K562 (cell line): Measurements from ENCODE around the gene ECI2. TPM values are rescaled to one million over a fixed set of nuclear protein-coding genes. Genes with fewer than 3 reads are reported as not detected.

Source experiments
- CREB3 ChIP-seq: fragments of 450-650 bp; conservative IDR thresholded peaks from 2 replicates; pipeline ENCODE4 v1.6.1; 2016; ENCODE audit warnings: missing genetic modification characterization, low read depth, mild to moderate bottlenecking, missing compliant biosample characterization, moderate library complexity
- ELF2 ChIP-seq: fragments of 250-450 bp; sonication (Bioruptor Pico); IDR thresholded peaks from 2 replicates; pipeline ENCODE4 v1.5.0; 2021; ENCODE audit warnings: mild to moderate bottlenecking
- EZH2 ChIP-seq: IDR thresholded peaks from 2 replicates; pipeline ENCODE4 v1.6.1; 2012; ENCODE audit warnings: low read depth, mild to moderate bottlenecking, inconsistent platforms, low read length, borderline replicate concordance
- FOXP4 ChIP-seq: sonication (generic); formaldehyde crosslinking; IDR thresholded peaks from 2 replicates; pipeline ENCODE4 v1.8.0; 2022; ENCODE audit warnings: mild to moderate bottlenecking, missing genetic modification reagents, borderline replicate concordance
- IRF2 ChIP-seq: sonication (generic); formaldehyde crosslinking; IDR thresholded peaks from 2 replicates; pipeline ENCODE4 v1.8.1; 2022; ENCODE audit warnings: mild to moderate bottlenecking, missing genetic modification reagents
- NONO ChIP-seq, 2 experiments: fragments of 200-400 bp in 1 of 2; fragments of 450-650 bp in 1 of 2; formaldehyde crosslinking in 1 of 2; IDR thresholded peaks; 2 replicates each; pipeline ENCODE4 v1.6.1; 2017; ENCODE audit warnings: low read depth in 2 of 2, mild to moderate bottlenecking in 2 of 2, moderate library complexity in 2 of 2, low read length in 1 of 2
- NR2C2 ChIP-seq, 2 experiments: fragments of 200-800 bp in 1 of 2; sonication (Bioruptor generic) in 1 of 2; sonication (generic) in 1 of 2; formaldehyde crosslinking in 1 of 2; IDR thresholded peaks; 2 replicates each; pipeline versions ENCODE4 v1.6.1 to v1.8.0; 2016 to 2022; ENCODE audit warnings: mild to moderate bottlenecking in 1 of 2, missing compliant biosample characterization in 1 of 2, missing genetic modification characterization in 1 of 2, missing genetic modification reagents in 1 of 2
- PHB2 ChIP-seq: fragments of 450-650 bp; IDR thresholded peaks from 2 replicates; pipeline ENCODE4 v1.6.1; 2017; ENCODE audit warnings: low read depth
- SNRNP70 ChIP-seq: fragments of 200-400 bp; formaldehyde crosslinking; optimal IDR thresholded peaks from 2 replicates; pipeline ENCODE3; 2017; ENCODE audit warnings: low read depth, low read length
- SP2 ChIP-seq: IDR thresholded peaks from 2 replicates; pipeline ENCODE4 v1.6.1; 2011; ENCODE audit warnings: mild to moderate bottlenecking, low read depth, low read length, moderate library complexity; ENCODE audit not compliant: poor library complexity, severe bottlenecking; ENCODE audit errors: extremely low read depth
- TBP ChIP-seq: optimal IDR thresholded peaks from 2 replicates; pipeline ENCODE3; 2011; ENCODE audit warnings: low read depth, low read length, improper control_type of control experiment
- THAP12 ChIP-seq: fragments of 250-450 bp; sonication (Bioruptor Pico); IDR thresholded peaks from 2 replicates; pipeline ENCODE4 v1.9.0; 2021; ENCODE audit warnings: mild to moderate bottlenecking, inconsistent platforms
- THAP7 ChIP-seq: fragments of 250-450 bp; sonication (Bioruptor Pico); IDR thresholded peaks from 2 replicates; pipeline ENCODE4 v1.5.0; 2021
- ZKSCAN3 ChIP-seq: fragments of 250-450 bp; sonication (Bioruptor Pico); IDR thresholded peaks from 2 replicates; pipeline ENCODE4 v1.4.0; 2020
- ZNF212 ChIP-seq: fragments of 450-650 bp; formaldehyde crosslinking; IDR thresholded peaks from 2 replicates; pipeline ENCODE4 v1.4.0; 2020; ENCODE audit warnings: mild to moderate bottlenecking
- polyA plus RNA-seq, 8 experiments: library from polyadenylated mRNA; depleted of rRNA in 4 of 8; stranded (reverse) in 5 of 8; unstranded in 3 of 8; fragments of >200 nt; fragmentation: Nextera tagmentation in 2 of 8; fragmentation: Illumina TruSeq in 1 of 8; extraction: Ambion mirVana in 2 of 8; extraction: Trizol in 1 of 8; gene quantifications; 2 replicates each; pipeline versions ENCODE4 v1.2.1 to v1.2.3, GENCODE V29; 2011 to 2014; ENCODE audit warnings: inconsistent platforms in 1 of 8, missing spikeins in 1 of 8
- total RNA-seq, 7 experiments: library from RNA; depleted of rRNA in 6 of 7; stranded (reverse); fragments of >200 nt in 6 of 7; fragmentation: Illumina TruSeq in 2 of 7; extraction: Trizol in 2 of 7; gene quantifications; 2 replicates each; pipeline versions ENCODE4 v1.2.1 to v1.2.3, GENCODE V29; 2011 to 2021; ENCODE audit warnings: low replicate concordance in 1 of 7

ECI2 gene
- total and polyA plus RNA-seq, 9 of the 15 experiments (the other 6 are each of a cell fraction or from before 2014, with no cell fraction given), result 80.7 to 377 (median 142) TPM

GRCh38 chr6:4134841-4135664, at the start of gene ECI2 (continued):
- TF ChIP-seq CREB3 (tag) (0 out of 2 replicates have a peak, but pooled peaks have one; percentile 41), THAP7 (CRISPR knock-in tag) (peak; percentile 38; the same call in 1 of the 2 replicates), ZNF212 (CRISPR knock-in tag) (no peak), ELF2 (CRISPR knock-in tag) (peak; percentile 68), SP2 (no peak), FOXP4 (peak; percentile 93; the same call in 1 of the 2 replicates), ZKSCAN3 (no peak), IRF2 (CRISPR knock-in tag) (no peak), NR2C2 (CRISPR knock-in tag; IDR thresholded peaks at IDR 0.05) (0 out of 2 replicates have a peak, but pooled peaks have one; percentile 51), NR2C2 (tag; IDR thresholded peaks at IDR 0.05) (peak; percentile 76), PHB2 (no peak), NONO (IDR thresholded peaks at IDR 0.05; ENCODE audit: low read depth in 2 of 2, low read length in 1 of 2) (peak in 1 of 2 experiments; percentile 42; a peak in 1 of 4 replicates), TBP (peak; percentile 87), EZH2 (no peak), THAP12 (CRISPR knock-in tag) (peak; percentile 89), SNRNP70 (no peak)
